Mesothelial cell of epicardium (in vitro differentiated cells): ENCODE results near the gene SULT2A1. TPM values are rescaled to one million over a fixed set of nuclear protein-coding genes. Genes with fewer than 3 reads are reported as not detected.

Experiments used
- DNase-seq, 2 experiments: peaks; one replicate each; pipeline ENCODE4 v3.0.0; 2021; ENCODE audit warnings: low spot score in 2 of 2; ENCODE audit not compliant: unreplicated experiment in 2 of 2
- H3K27ac Mint-ChIP-seq: 2 replicates; pipeline ENCODE4 v1.8.0; 2021; ENCODE audit warnings: mixed read lengths
- H3K27me3 Mint-ChIP-seq: 2 replicates; pipeline ENCODE4 v1.8.0; 2021; ENCODE audit warnings: low read depth, mixed read lengths
- H3K36me3 Mint-ChIP-seq: 2 replicates; pipeline ENCODE4 v1.8.0; 2021; ENCODE audit warnings: mixed read lengths
- H3K4me1 Mint-ChIP-seq: 2 replicates; pipeline ENCODE4 v1.8.0; 2021; ENCODE audit warnings: mixed read lengths
- H3K4me3 Mint-ChIP-seq: 2 replicates; pipeline ENCODE4 v1.8.0; 2021; ENCODE audit warnings: mild to moderate bottlenecking, moderate library complexity, mixed read lengths
- H3K9me3 Mint-ChIP-seq: 2 replicates; pipeline ENCODE4 v1.8.0; 2021; ENCODE audit warnings: mixed read lengths
- total RNA-seq: library from RNA; stranded (reverse); gene quantifications from 3 replicates; pipeline ENCODE4 v1.2.1, GENCODE V29; 2021
- TF ChIP-seq, protein P1 (sequence below): fragments of 200-600 bp; sonication (generic); IDR thresholded peaks from one replicate; pipeline ENCODE4 v1.5.0; 2021; ENCODE audit warnings: antibody characterized with exemption; ENCODE audit not compliant: unreplicated experiment

The SULT2A1 gene
- total RNA-seq, 1 donor from 2014 or later, result not detected

DNA sequence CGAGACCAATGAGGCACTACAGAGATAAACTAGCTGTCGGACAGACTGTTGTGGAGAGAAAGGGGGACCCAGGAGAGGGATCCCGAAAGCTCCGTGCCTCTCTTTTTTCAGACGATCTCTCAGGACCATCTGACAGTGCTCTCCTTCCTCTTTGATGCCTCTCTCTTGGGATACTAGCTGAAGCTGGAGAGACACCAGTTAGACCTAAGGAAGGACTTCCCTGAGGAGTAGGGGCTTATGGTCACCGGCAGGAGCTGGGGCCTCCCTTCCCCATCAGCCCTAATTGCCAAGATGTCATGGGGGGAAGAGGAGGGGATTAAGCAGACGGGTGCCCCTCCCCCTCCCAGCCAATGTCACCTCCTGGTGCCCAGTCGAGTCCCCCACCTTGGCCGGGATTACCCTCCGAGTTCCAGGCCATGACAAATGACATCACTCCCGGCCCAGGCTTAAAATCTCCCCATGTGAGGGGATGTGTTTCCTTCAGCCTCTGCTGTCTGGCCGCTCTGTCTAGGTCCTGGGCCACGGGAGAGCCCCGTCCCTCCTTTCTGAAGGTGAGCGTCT lies 64.6 kb downstream of the SULT2A1 start, which contains the start of gene CRX:
TSS of gene CRX (plus strand) at position 478 of the 561 bp plus-strand sequence. CDS start 12,507 bp downstream, outside the sequence.
- TF ChIP-seq, protein P1, sequence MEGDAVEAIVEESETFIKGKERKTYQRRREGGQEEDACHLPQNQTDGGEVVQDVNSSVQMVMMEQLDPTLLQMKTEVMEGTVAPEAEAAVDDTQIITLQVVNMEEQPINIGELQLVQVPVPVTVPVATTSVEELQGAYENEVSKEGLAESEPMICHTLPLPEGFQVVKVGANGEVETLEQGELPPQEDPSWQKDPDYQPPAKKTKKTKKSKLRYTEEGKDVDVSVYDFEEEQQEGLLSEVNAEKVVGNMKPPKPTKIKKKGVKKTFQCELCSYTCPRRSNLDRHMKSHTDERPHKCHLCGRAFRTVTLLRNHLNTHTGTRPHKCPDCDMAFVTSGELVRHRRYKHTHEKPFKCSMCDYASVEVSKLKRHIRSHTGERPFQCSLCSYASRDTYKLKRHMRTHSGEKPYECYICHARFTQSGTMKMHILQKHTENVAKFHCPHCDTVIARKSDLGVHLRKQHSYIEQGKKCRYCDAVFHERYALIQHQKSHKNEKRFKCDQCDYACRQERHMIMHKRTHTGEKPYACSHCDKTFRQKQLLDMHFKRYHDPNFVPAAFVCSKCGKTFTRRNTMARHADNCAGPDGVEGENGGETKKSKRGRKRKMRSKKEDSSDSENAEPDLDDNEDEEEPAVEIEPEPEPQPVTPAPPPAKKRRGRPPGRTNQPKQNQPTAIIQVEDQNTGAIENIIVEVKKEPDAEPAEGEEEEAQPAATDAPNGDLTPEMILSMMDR, result no peak
- no peak within 1 kb of the TSS for H3K27ac Mint-ChIP-seq
- peaks cover 15% of the 10 kb centered on the region for H3K27me3 Mint-ChIP-seq
- H3K4me3 Mint-ChIP-seq, result no peak within 1 kb of the TSS
- no peak for DNase-seq
- peaks cover 2% of the 10 kb centered on the region for H3K9me3 Mint-ChIP-seq
- no peaks in the 10 kb centered on the region for H3K36me3 Mint-ChIP-seq
- H3K4me1 Mint-ChIP-seq, result peaks cover 16% of the 10 kb centered on the region

Other genes with a start within 250 kb of the SULT2A1 start
- 38.7 to 39.2 TPM (median 38.8 TPM) in 3 replicates for gene EHD2, start 172.9 kb downstream of the SULT2A1 start, total RNA-seq
- 290 to 313 TPM (median 310 TPM) in 3 replicates for gene NOP53, start 140.8 kb downstream of the SULT2A1 start, total RNA-seq
- 113 to 127 TPM (median 117 TPM) in 3 replicates for gene SELENOW, start 107.6 kb downstream of the SULT2A1 start, total RNA-seq
- not detected in 3 replicates for gene TPRX1, start 81.8 kb downstream of the SULT2A1 start, total RNA-seq
- not detected in 3 replicates for gene CRX, start 64.4 kb downstream of the SULT2A1 start, total RNA-seq
- gene TPRX2, start 27.1 kb downstream of the SULT2A1 start, total RNA-seq, result not detected in 3 replicates
- gene BSPH1, start 105.9 kb upstream of the SULT2A1 start, total RNA-seq, result not detected in 3 replicates
- 1.0 TPM in 1 of 3 replicates, not detected in the others for gene ELSPBP1, start 108.3 kb upstream of the SULT2A1 start, total RNA-seq
- gene CABP5, start 157.8 kb upstream of the SULT2A1 start, total RNA-seq, result not detected in 3 replicates
- 1.6 to 2.5 TPM (median 2.0 TPM) in 3 replicates for gene PLA2G4C, start 224.5 kb upstream of the SULT2A1 start, total RNA-seq